Stimulated activated CD8-positive, alpha-beta memory T cell treated with anti-CD3 and anti-CD28 coated beads, Interleukin-7, amount 100 ng/mL, for 1 hour (primary cell): ENCODE data around the gene N4BP2.

Experiments used
- DNase-seq, 2 donors: peaks; one replicate each; pipeline ENCODE4 v3.0.0-alpha.2; 2020; ENCODE audit warnings: low read depth in 2 of 2

Gene N4BP2

GRCh38 chr4:40192114-40193015, 135.7 kb downstream of the N4BP2 start:
- no peak for DNase-seq

DNA sequence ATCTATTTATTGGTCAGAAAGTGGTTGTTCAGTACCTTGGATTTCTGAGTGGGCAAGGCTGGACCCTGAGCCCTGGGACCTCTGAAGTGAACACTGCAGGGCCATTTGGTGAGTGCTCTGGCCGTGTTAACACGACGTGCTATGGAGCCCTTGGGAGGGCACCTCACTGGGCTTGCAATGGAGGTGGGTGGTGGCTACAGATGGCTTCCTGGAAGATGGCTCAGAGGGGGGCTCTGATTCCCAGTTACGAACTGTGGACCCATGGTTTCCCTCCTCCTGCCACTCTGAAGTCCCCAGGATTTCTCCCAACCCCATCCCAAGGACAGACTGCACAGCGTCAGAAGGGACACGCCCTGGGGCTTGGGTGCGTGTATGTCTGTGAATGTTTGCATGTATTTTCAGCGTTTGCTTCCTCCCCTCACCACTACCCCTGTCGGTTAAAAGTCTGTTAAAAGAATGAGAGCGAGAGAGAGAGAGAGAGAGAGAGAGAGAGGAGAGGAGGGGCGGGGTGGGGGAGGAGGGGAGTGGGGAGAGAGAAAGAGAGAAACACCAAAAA, 136.4 kb downstream of the N4BP2 start:
- no peak for DNase-seq

- DNase-seq = no peak
Observed at GRCh38 chr4:40193578-40193977, 136.9 kb downstream of the N4BP2 start.

DNA sequence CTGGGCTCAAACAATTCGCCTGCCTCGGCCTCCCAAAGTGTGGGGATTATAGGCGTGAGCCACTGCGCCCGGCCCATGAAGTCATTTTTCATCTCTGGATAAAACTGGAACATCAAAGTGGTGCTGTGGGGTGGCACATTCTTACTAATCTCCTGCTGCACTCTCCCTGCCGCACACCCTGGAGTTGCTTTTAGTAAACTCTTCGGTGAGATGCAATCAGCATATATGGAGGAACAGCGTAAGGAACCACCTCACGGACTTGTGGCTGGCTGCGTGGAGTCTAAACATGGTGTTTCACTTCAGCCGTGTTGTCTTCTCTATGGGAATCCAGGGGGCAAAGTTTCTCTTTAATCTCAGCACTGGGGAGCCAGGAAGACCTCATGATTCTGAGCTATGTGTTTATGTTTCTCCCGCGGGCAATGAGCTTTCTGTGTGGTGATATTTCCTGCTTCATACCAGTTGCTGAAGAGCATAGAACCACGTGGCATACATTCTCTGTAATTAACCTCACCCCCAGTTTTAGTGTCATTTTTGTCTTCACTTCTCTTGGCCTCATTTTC, 138.0 kb downstream of the N4BP2 start:
- DNase-seq = no peak

DNA sequence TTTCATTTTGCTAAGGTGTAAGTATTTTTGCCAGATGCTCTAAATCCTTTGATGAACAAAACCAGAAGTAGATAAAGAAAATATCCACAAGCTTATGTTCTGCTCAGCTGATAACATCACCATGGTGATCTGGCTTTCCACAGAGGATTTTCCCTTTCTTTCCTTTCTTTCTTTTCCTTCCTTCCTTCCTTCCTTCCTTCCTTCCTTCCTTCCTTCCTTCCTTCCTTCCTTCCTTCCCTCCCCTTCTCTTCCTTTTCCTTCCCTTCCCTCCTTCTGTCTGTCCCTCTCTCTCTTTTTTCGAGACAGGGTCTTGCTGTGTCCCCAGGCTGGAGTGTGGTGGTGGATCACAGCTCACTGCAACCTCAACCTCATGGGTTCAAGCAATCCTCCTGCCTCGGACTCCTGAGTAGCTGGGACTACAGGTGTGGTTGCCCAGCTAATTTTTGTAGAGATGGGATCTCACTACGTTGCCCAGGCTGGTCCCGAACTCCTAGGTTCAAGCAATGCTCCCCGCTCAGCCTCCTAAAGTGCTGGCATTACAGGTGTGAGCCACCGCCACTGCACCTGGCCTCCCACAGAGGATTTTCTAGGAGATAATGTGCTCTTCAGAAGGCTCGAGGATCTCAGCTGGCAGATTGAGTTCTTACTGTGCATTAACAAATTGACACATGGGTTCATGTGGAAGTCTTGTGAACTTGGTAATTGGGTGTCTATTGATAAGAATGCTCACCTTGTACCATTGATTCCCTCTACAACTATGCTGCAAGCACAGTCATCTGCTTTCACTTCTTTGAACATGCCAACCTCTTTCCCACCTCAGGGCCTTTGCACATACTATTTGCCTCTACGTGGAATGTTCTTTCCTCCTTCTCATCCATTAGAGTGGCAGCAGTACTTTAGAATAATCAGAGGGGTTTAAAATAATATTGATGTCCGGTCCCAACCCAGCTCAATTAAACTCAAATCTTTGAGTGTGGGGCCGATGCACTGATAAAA, 138.8 kb downstream of the N4BP2 start:
- DNase-seq = no peak

DNA sequence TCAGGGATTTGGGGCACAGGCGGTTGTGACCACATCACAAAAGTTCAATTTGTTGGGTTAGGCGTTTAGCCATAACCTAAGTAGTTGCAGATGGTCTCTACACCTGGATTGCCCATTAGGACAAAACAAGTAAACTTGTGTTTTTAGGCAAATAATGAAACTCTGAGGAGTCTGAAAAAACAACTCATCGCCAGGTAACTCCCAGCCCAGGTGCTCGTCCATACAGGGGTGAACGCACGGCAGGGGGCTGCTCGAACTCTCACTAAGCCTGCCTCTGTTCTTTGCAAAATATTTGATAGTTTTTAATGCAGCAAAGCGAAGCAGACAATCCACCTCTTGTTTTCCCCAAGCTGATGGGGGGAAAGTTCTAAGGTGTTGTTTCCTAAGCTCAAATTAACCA, 139.6 kb downstream of the N4BP2 start:
- no peak for DNase-seq

DNA sequence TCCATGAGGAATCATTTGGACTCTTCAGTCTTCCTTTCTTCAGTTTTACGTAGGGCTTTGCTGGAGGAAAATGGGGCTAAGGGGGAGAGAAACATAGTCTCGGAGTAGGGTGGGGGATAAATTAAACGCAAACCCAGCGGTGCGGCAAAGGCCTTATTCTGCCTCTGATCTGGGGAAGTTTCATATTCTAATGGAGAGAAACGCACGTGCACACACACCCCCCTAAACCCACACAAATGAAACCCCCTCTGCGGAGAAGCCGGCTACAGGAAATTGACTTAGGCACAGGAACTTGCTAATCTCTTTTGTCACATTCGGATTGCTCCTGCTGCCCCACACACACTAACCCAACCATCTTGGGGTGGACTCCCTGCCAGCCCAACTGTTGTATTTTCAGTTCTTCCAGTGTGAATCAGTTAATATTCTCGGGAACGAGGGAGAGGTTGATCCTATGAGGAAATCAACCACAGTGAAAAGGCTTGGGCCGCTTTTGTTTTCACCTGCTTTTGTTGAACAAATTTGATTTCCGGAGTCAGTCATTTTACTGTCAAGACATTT, 140.2 kb downstream of the N4BP2 start, which contains the start of gene RHOH:
TSS of gene RHOH (plus strand) at position 308 of the 558 bp plus-strand sequence. CDS start 46,356 bp downstream, outside the sequence.
- peak in 1 of 2 donors; percentile 45 for DNase-seq

DNA sequence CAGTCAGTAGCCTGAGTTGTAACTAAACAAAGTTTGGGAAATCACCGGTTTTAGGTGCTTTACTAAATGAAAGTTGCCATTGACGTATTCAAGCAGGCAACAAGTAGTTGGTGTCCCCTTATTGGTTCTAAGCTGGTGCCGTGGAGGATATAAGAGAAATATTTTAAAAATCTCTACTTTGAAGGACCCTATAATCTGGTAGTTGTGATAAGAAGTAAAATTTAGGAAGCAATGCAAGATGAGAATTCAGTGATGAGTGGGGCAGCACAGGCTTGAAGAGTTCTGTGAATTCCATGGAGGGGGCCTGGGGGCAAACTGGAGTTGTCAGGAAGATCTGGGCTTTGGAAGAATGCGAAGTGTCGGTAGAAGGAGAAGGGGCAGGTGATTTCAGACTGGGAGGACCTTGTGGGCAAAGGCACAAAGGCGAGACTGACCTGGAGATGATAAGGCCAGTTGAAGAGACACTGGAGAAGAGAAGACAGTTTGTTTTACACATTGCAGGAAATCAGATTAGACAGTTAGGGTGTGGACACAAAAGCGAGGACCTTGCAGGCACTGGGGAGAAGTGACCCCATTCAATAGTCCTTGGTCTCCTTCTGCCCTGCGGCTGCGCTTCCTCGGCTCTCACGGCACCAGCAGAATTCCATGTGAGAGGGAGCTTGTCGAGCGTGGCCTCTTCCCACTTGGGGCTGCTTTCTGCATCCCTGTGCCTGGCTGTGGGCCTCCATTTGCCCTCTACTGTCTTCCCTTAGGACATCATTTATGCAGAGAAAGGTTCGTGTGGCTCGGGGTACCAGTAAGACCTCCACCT, 141.4 kb downstream of the N4BP2 start:
- no peak for DNase-seq

- DNase-seq = no peak
Observed at GRCh38 chr4:40199179-40199670, 142.6 kb downstream of the N4BP2 start.

- no peak for DNase-seq
Observed at GRCh38 chr4:40199999-40200874, 143.6 kb downstream of the N4BP2 start.

GRCh38 chr4:40200875-40201801, 144.5 kb downstream of the N4BP2 start:
- DNase-seq = no peak

DNA sequence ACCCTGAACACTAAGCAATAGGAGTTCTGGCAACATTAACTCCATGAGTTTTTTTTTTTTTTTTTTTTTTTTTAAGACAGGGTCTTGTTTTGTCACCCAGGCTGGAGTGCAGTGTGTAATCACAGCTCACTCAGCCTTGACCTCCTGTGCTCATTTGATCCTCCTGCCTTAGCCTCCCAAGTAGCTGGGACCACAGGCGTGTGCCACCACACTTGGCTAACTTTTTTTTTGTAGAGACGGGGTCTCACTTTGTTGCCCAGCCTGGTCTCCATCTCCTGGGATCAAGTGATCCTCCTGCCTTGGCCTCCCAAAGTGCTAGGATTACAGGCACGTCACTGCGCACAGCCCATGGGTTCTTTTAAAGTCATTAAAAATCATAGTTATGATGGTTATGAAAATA, 145.2 kb downstream of the N4BP2 start:
- DNase-seq = no peak

DNA sequence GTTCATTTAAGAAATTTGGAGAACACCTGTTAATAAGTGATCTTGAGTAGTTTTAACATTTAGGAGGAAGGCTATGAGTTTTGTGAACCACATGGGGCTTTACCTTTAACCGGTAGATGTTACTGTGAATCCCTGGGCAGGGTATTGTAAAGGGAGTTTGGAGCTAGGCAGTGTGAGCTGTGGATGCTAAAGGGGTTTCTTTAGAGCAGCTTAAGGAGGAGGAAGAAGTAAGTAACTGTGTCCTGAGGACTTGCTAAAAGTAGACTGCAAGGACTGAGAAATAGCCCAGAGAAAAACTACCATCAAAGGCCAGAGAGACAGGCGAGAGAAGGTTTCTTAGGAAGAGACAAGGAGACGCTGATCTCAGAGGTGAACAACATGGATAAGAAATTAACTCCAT, 145.8 kb downstream of the N4BP2 start:
- DNase-seq = no peak

DNA sequence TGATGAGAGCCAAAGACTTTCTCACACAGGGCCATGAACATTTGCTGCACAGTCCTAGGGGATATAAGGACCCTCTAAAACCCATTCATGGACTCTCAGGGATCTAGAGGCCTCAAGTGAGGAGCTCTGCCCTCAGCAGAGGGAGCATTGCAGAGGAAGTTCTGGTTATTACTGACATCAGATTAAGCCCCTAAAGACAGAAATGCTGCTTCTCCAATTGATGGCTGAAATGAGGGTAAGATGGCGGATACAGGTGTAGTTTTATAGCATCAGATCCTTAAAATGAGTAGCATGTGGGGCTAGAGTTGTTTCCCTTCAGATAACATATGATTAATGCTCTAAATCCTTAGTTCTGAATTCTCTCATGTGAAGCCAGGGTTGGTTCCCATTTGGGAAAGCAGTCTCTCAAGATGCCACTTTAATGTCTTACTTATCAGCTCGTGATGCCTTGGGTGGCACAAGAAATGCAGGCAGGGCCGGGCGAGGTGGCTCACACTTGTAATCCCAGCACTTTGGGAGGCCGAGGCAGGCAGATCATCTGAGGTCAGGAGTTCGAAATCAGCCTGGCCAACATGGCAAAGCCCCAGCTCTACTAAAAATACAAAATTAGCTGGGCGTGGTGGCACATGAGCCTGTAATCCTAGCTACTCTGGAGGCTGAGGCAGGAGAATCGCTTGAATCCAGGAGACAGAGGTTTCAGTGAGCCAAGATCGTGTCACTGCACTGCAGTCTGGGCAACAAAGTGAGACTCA, 148.0 kb downstream of the N4BP2 start:
- no peak for DNase-seq

DNA sequence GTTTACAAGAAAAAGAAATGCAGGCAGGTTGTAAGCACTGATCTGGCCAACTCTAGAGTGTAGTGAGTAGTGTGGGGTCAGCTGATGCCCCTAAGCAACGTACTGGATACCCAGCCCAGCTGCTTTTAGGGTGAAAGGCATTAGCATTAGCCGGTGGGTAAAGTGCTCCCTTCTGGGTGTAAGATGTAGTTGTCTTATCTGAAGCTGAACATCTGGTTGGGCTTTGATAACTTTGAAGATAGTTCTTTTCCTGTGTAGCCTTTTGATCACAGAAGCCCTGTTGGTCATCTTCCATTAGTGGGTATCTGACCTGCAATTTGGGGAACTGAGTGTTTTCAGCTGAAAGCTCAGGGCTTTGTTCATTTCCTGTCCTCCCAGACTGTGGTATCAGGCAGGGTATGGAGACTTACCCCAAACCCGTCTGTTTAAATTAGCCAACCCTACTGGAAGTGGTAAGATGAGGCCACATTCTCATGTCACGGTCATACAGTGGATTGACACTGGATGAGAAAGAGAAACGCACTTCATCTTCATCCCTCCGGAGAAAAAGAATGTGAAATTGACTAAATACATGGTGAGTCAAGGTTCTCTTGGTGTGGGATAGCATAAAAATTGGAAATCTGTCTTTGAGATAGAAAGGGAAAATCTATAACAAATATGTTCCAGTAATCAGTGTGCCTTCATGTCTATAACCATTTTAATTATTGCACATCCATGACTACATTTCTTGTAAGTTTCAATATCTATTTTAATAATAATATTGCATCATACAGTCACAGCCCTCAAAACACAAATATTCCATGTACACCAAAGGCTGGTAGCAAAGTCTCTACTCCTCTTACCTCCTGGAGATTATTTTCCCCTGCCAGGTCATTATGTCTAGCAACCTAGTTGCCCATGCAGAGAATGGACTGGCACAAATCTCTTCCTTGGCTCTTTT, 148.9 kb downstream of the N4BP2 start:
- no peak for DNase-seq

GRCh38 chr4:40206426-40206825, 149.8 kb downstream of the N4BP2 start:
- DNase-seq = no peak
